ENCODE data around the gene ADD1. TPM values are rescaled to one million over a fixed set of nuclear protein-coding genes. Genes with fewer than 3 reads are reported as not detected.

Gene ADD1
- total and polyA plus RNA-seq, 2 donors (not counting 1 experiment from before 2014, with no cell fraction given) = 302 to 383 TPM

DNA sequence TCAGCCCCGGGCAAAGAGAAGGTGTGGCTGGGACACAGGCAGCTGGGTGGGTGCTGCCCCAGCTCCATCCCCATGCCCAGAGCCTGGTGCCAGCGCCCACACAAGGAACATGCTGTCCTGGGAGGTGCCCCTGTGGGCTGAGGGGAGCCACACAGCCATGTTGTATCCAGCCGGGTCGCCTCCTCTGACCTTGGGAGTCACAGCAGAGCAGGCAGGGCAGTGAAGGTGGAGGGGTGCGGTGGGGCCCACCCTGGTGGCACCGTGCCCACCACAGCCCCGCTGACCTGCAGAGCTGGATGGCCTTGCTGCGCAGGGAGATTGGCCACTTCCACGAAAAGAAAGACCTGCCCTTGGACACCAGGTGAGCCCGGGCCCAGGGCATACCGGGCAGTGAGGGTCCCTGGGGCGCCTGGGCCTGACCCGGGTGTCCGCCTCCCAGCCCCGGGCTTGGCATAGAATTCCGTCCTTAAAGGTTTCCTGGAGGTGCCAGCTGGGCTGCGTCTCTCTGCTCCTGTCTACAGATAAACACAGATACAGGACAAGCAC is 18.7 kb upstream of the ADD1 start:
- DNase-seq (no peak), ATAC-seq (ENCODE audit: low read depth) (no peak)
- Mint-ChIP-seq H3K27me3 (no peaks in the 10 kb centered on the region), H3K4me1 (peaks cover 5% of the 10 kb centered on the region), H3K9me3 (ENCODE audit: insufficient read depth) (no peaks in the 10 kb centered on the region), H3K4me3 (no peak overlapping the region), H3K27ac (no peak overlapping the region)
- peaks cover 0 to 5% of the 10 kb centered on the region in 2 donors for H3K4me1 ChIP-seq (ENCODE audit: control insufficient read depth in 2 of 2, insufficient read depth in 2 of 2, low read length in 2 of 2)
- H3K27me3 ChIP-seq (replicated peaks in 1 of 4; ENCODE audit: control extremely low read depth in 1 of 4, control insufficient read depth in 3 of 4, insufficient read depth in 4 of 4, low read length in 3 of 4) = no peaks in the 10 kb centered on the region
- POLR2A ChIA-PET = interaction anchor here (0.6 to 2.0 kb wide), 2 partner anchors 12 to 256 kb away, joined by 5 to 10 read pairs; no protein-coding TSS in a partner anchor
- no peak for TF ChIP-seq EZH2 (IDR thresholded peaks at IDR 0.05; ENCODE audit: borderline replicate concordance, insufficient read depth, low read depth, low read length, poor library complexity, severe bottlenecking)
- TF ChIP-seq, protein P1, sequence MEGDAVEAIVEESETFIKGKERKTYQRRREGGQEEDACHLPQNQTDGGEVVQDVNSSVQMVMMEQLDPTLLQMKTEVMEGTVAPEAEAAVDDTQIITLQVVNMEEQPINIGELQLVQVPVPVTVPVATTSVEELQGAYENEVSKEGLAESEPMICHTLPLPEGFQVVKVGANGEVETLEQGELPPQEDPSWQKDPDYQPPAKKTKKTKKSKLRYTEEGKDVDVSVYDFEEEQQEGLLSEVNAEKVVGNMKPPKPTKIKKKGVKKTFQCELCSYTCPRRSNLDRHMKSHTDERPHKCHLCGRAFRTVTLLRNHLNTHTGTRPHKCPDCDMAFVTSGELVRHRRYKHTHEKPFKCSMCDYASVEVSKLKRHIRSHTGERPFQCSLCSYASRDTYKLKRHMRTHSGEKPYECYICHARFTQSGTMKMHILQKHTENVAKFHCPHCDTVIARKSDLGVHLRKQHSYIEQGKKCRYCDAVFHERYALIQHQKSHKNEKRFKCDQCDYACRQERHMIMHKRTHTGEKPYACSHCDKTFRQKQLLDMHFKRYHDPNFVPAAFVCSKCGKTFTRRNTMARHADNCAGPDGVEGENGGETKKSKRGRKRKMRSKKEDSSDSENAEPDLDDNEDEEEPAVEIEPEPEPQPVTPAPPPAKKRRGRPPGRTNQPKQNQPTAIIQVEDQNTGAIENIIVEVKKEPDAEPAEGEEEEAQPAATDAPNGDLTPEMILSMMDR (IDR thresholded peaks at IDR 0.05) = no peak
- CTCF ChIA-PET = no interaction called here
- no peaks in the 10 kb centered on the region for H3K9me3 ChIP-seq (ENCODE audit: control extremely low read depth in 1 of 3, control insufficient read depth in 2 of 3, insufficient read depth in 1 of 3, low read length in 2 of 3)
- intact Hi-C loops (cut with micrococcal nuclease) = no loop called here
- H3K4me2 ChIP-seq (replicated peaks; ENCODE audit: low read depth, low read length, poor library complexity, severe bottlenecking) = no peak overlapping the region
- no peak overlapping the region for H2AFZ ChIP-seq (ENCODE audit: insufficient read depth, low read depth, low read length, poor library complexity, severe bottlenecking)
- H3K9ac ChIP-seq (ENCODE audit: low read length) = no peak overlapping the region
- H3K79me2 ChIP-seq (ENCODE audit: control insufficient read depth, insufficient read depth, low read length) = peaks cover 39% of the 10 kb centered on the region
- no peak overlapping the region for H3K4me3 ChIP-seq (ENCODE audit: control extremely low read depth in 1 of 5, extremely low read depth in 1 of 5, insufficient read depth in 1 of 5, low read depth in 2 of 5, low read length in 4 of 5)
- peaks cover 94% of the 10 kb centered on the region for H4K20me1 ChIP-seq (ENCODE audit: control insufficient read depth, insufficient read depth, low read length, poor library complexity, severe bottlenecking)
- H3K27ac ChIP-seq (ENCODE audit: low read length in 2 of 2) = no peak overlapping the region
- WGBS (ENCODE audit: insufficient coverage) = 99% methylated on average over 16 of the region's 17 CpGs
- peaks cover 5 to 86% of the 10 kb centered on the region in 2 experiments for H3K36me3 ChIP-seq (replicated peaks in 1 of 2; ENCODE audit: control extremely low read depth in 1 of 2, control insufficient read depth in 1 of 2, extremely low read depth in 1 of 2, insufficient read depth in 2 of 2, low read length in 1 of 2)

DNA sequence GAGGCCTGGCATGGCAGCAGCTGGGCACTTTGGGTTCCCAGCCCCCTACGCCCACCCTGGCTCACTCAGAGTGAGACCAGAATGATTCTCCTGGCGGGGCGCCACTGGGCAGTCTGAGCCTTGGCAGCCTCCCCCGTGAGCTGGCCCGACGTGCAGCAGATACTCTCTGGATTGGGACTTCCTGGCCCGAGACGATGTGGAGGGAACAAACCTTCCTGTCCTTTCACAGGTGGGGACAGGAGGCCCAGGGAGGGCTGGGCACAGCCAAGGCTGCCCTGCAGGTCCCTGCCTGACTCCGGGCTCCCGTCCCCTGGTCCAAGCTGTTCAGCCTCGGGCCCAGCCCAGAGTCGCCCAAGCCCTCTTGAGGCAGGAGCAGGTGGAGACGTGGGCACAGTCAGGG is 17.9 kb upstream of the ADD1 start:
- no peaks in the 10 kb centered on the region for H3K9me3 Mint-ChIP-seq (ENCODE audit: insufficient read depth)
- H3K9me3 ChIP-seq (ENCODE audit: control extremely low read depth in 1 of 3, control insufficient read depth in 2 of 3, insufficient read depth in 1 of 3, low read length in 2 of 3) = no peaks in the 10 kb centered on the region
- DNase-seq = no peak
- intact Hi-C loops (cut with micrococcal nuclease) = no loop called here
- H3K4me1 ChIP-seq (ENCODE audit: control insufficient read depth in 2 of 2, insufficient read depth in 2 of 2, low read length in 2 of 2) = no peaks in the 10 kb centered on the region
- CTCF ChIA-PET = no interaction called here
- peaks cover 87% of the 10 kb centered on the region for H4K20me1 ChIP-seq (ENCODE audit: control insufficient read depth, insufficient read depth, low read length, poor library complexity, severe bottlenecking)
- peaks cover 30% of the 10 kb centered on the region for H3K79me2 ChIP-seq (ENCODE audit: control insufficient read depth, insufficient read depth, low read length)
- H3K27me3 Mint-ChIP-seq = no peaks in the 10 kb centered on the region
- H3K27me3 ChIP-seq (replicated peaks in 1 of 4; ENCODE audit: control extremely low read depth in 1 of 4, control insufficient read depth in 3 of 4, insufficient read depth in 4 of 4, low read length in 3 of 4) = no peaks in the 10 kb centered on the region
- H3K36me3 ChIP-seq (replicated peaks in 1 of 2; ENCODE audit: control extremely low read depth in 1 of 2, control insufficient read depth in 1 of 2, extremely low read depth in 1 of 2, insufficient read depth in 2 of 2, low read length in 1 of 2) = peaks cover 5 to 85% of the 10 kb centered on the region in 2 experiments
- POLR2A ChIA-PET = interaction anchor here (2.0 kb wide), 1 partner anchor 13 kb away, joined by 5 read pairs; no protein-coding TSS in a partner anchor
- H2AFZ ChIP-seq (ENCODE audit: insufficient read depth, low read depth, low read length, poor library complexity, severe bottlenecking) = no peak overlapping the region
- WGBS (ENCODE audit: insufficient coverage) = 97% methylated on average over 13 of the region's 13 CpGs
- H3K4me3 Mint-ChIP-seq = no peak overlapping the region
- H3K4me1 Mint-ChIP-seq = peaks cover 3% of the 10 kb centered on the region
- TF ChIP-seq, protein P1 (IDR thresholded peaks at IDR 0.05) = no peak
- TF ChIP-seq EZH2 (IDR thresholded peaks at IDR 0.05; ENCODE audit: borderline replicate concordance, insufficient read depth, low read depth, low read length, poor library complexity, severe bottlenecking) = no peak
- H3K27ac ChIP-seq (ENCODE audit: low read length in 2 of 2) = no peak overlapping the region
- no peak overlapping the region for H3K27ac Mint-ChIP-seq
- no peak overlapping the region for H3K4me2 ChIP-seq (replicated peaks; ENCODE audit: low read depth, low read length, poor library complexity, severe bottlenecking)
- ATAC-seq (ENCODE audit: low read depth) = no peak
- H3K9ac ChIP-seq (ENCODE audit: low read length) = no peak overlapping the region
- H3K4me3 ChIP-seq (ENCODE audit: control extremely low read depth in 1 of 5, extremely low read depth in 1 of 5, insufficient read depth in 1 of 5, low read depth in 2 of 5, low read length in 4 of 5) = no peak overlapping the region
